CD8-positive, alpha-beta memory T cell (primary cell): ENCODE measurements around the gene COL8A1. TPM values are rescaled to one million over a fixed set of nuclear protein-coding genes. Genes with fewer than 3 reads are reported as not detected.

Experiments
- CTCF ChIA-PET: fragments of 350-600 bp; sonication (Branson Sonifier 250); formaldehyde crosslinking; loops from one replicate; lab custom pipeline; 2021; ENCODE audit warnings: antibody characterized with exemption; lab: Charles Lee
- POLR2A ChIA-PET: fragments of 350-600 bp; sonication (Branson Sonifier 250); formaldehyde crosslinking; loops from one replicate; lab custom pipeline; 2021; ENCODE audit warnings: antibody characterized with exemption; lab: Charles Lee
- DNase-seq, 5 donors: peaks; one replicate each; pipeline versions ENCODE4 v3.0.0 to v3.0.0-alpha.2; 2020 to 2022; ENCODE audit warnings: mixed read lengths in 1 of 5
- H3K27ac ChIP-seq: one replicate; pipeline ENCODE4 v1.7.0; 2013; ENCODE audit warnings: low read depth, mild to moderate bottlenecking, low read length, moderate library complexity
- H3K27me3 ChIP-seq: 2 replicates; pipeline ENCODE4 v1.7.0; 2013; ENCODE audit warnings: low read length, mild to moderate bottlenecking; ENCODE audit not compliant: insufficient read depth, poor library complexity, severe bottlenecking
- H3K36me3 ChIP-seq: 2 replicates; pipeline ENCODE4 v1.7.0; 2013; ENCODE audit warnings: mild to moderate bottlenecking, low read length, moderate library complexity; ENCODE audit not compliant: insufficient read depth
- H3K4me1 ChIP-seq: 2 replicates; pipeline ENCODE4 v1.7.0; 2013; ENCODE audit warnings: mild to moderate bottlenecking, low read length, moderate library complexity; ENCODE audit not compliant: insufficient read depth
- H3K4me3 ChIP-seq: 2 replicates; pipeline ENCODE4 v1.7.0; 2013; ENCODE audit warnings: mild to moderate bottlenecking, low read length
- H3K9me3 ChIP-seq: 2 replicates; pipeline ENCODE4 v1.7.0; 2013; ENCODE audit warnings: mild to moderate bottlenecking, low read length
- H3K27ac Mint-ChIP-seq, 8 donors: one replicate each; pipeline ENCODE4 v1.8.0; 2020 to 2021; ENCODE audit warnings: mixed read lengths in 8 of 8, mild to moderate bottlenecking in 6 of 8, inconsistent platforms in 3 of 8, moderate library complexity in 3 of 8
- H3K27me3 Mint-ChIP-seq, 2 donors: one replicate each; pipeline ENCODE4 v1.8.0; 2020 to 2021; ENCODE audit warnings: mixed read lengths in 2 of 2, mild to moderate bottlenecking in 1 of 2, moderate library complexity in 1 of 2
- H3K36me3 Mint-ChIP-seq, 3 donors: one replicate each; pipeline ENCODE4 v1.8.0; 2020 to 2021; ENCODE audit warnings: mixed read lengths in 3 of 3, inconsistent platforms in 1 of 3, mild to moderate bottlenecking in 1 of 3
- H3K4me1 Mint-ChIP-seq, 3 donors: one replicate each; pipeline ENCODE4 v1.8.0; 2020 to 2021; ENCODE audit warnings: mixed read lengths in 3 of 3, inconsistent platforms in 1 of 3, mild to moderate bottlenecking in 1 of 3
- H3K4me3 Mint-ChIP-seq, 7 donors: one replicate each; pipeline ENCODE4 v1.8.0; 2020 to 2021; ENCODE audit warnings: mixed read lengths in 7 of 7, mild to moderate bottlenecking in 6 of 7, moderate library complexity in 4 of 7, inconsistent platforms in 2 of 7
- H3K9me3 Mint-ChIP-seq, 5 donors: one replicate each; pipeline ENCODE4 v1.8.0; 2020 to 2022; ENCODE audit warnings: mixed read lengths in 5 of 5, mild to moderate bottlenecking in 3 of 5, moderate library complexity in 2 of 5, inconsistent platforms in 1 of 5
- polyA plus RNA-seq: library from polyadenylated mRNA; unstranded; fragments of 300-500 nt; fragmentation: Illumina TruSeq; gene quantifications from one replicate; pipeline ENCODE4 v1.2.3, GENCODE V29; 2021
- total RNA-seq, 2 experiments: library from RNA; stranded (reverse); gene quantifications; one replicate each; pipeline ENCODE4 v1.2.3, GENCODE V29; 2021

Gene COL8A1
- total and polyA plus RNA-seq, 3 experiments from 2014 or later: not detected

GRCh38 chr3:99842826-99843589 lies 204.6 kb downstream of the COL8A1 start:
- H3K4me1 Mint-ChIP-seq: peaks cover 0 to 4% (median 1%) of the 10 kb centered on the region in 3 donors
- Histone ChIP-seq H3K27ac (no peak overlapping the region), H3K36me3 (no peaks in the 10 kb centered on the region), H3K4me3 (no peak overlapping the region), H3K27me3 (no peaks in the 10 kb centered on the region), H3K4me1 (no peaks in the 10 kb centered on the region), H3K9me3 (no peaks in the 10 kb centered on the region)
- ChIA-PET POLR2A (no interaction called here), CTCF (interaction anchor here (0.9 kb wide), 1 partner anchor 11 kb away, joined by 5 read pairs; no protein-coding TSS in a partner anchor)
- DNase-seq: no peak
- no peak overlapping the region for H3K27ac Mint-ChIP-seq
- no peaks in the 10 kb centered on the region for H3K9me3 Mint-ChIP-seq
- peaks cover 0 to under 1% of the 10 kb centered on the region in 2 donors for H3K27me3 Mint-ChIP-seq
- H3K4me3 Mint-ChIP-seq: no peak overlapping the region
- no peaks in the 10 kb centered on the region for H3K36me3 Mint-ChIP-seq

DNA sequence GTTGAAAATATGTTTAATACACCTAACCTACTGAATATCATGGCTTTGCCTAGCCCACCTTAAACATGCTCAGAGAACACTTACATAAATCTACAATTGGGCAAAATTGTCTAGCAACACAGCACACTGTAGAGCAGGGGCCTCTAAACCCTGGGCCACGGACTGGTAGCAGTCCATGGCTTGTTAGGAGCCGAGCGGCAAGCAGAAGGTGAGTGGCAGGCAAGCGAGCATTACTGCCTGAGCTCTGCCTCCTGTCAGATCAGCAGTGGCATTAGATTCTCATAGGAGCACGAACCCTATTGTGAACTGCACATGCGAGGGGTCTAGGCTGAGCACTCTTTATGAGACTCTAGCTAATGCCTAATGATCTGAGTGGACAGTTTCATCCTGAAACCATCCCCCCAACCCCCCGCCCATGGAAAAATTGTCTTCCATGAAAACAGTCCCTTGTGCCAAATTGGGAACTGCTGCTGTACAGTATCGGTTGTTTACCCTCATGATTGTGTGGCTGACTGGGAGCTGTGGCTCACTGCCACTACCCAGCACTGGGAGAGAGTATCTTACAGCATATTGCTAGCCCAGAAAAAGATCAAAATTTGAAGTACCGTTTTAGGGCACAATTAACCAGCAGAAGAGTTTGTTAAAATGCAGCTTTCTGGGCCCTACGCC lies 205.3 kb downstream of the COL8A1 start:
- no peaks in the 10 kb centered on the region for H3K27me3 ChIP-seq
- Mint-ChIP-seq H3K4me1 (peaks cover 0 to 4% (median 1%) of the 10 kb centered on the region in 3 donors), H3K36me3 (no peaks in the 10 kb centered on the region), H3K4me3 (no peak overlapping the region), H3K27me3 (peaks cover 0 to 2% of the 10 kb centered on the region in 2 donors), H3K27ac (no peak overlapping the region), H3K9me3 (no peaks in the 10 kb centered on the region)
- no peaks in the 10 kb centered on the region for H3K36me3 ChIP-seq
- ChIA-PET CTCF (interaction anchor here (0.9 to 1.1 kb wide), 2 partner anchors 12 kb away, joined by 5 to 9 read pairs; no protein-coding TSS in a partner anchor), POLR2A (no interaction called here)
- no peak overlapping the region for H3K27ac ChIP-seq
- no peak for DNase-seq
- H3K4me3 ChIP-seq: no peak overlapping the region
- H3K9me3 ChIP-seq: no peaks in the 10 kb centered on the region
- H3K4me1 ChIP-seq: no peaks in the 10 kb centered on the region

GRCh38 chr3:99845331-99845730 lies 206.9 kb downstream of the COL8A1 start:
- H3K36me3 ChIP-seq: no peaks in the 10 kb centered on the region
- no peak overlapping the region for H3K4me3 ChIP-seq
- H3K4me1 Mint-ChIP-seq: peaks cover 0 to 4% (median 1%) of the 10 kb centered on the region in 3 donors
- H3K27me3 ChIP-seq: no peaks in the 10 kb centered on the region
- no peaks in the 10 kb centered on the region for H3K4me1 ChIP-seq
- H3K9me3 Mint-ChIP-seq: no peaks in the 10 kb centered on the region
- no peak overlapping the region for H3K4me3 Mint-ChIP-seq
- no peaks in the 10 kb centered on the region for H3K36me3 Mint-ChIP-seq
- no peak overlapping the region for H3K27ac ChIP-seq
- H3K9me3 ChIP-seq: no peaks in the 10 kb centered on the region
- peaks cover 0 to 2% of the 10 kb centered on the region in 2 donors for H3K27me3 Mint-ChIP-seq
- no peak for DNase-seq
- H3K27ac Mint-ChIP-seq: no peak overlapping the region
- CTCF ChIA-PET: no interaction called here
- POLR2A ChIA-PET: no interaction called here

DNA sequence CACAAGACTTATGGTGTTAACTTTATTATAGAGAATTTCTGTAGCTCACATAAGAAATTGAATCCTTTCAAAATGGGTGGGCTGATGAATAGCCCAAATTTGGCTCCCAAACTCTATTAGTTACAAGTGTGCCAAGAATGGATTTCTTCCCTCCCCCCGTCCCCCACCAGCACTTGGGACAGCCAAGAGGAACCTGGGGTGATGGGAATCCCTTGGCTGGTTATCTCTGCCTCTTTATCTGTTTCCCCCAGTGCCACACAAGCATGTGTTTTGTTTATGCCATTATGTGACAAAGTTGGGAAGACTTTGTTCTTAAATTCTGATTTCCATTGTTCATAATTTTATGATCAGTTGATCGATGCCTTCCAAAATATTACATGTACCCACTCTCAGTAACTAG lies 207.6 kb downstream of the COL8A1 start:
- Histone ChIP-seq H3K36me3 (no peaks in the 10 kb centered on the region), H3K27ac (no peak overlapping the region), H3K4me1 (no peaks in the 10 kb centered on the region), H3K9me3 (no peaks in the 10 kb centered on the region), H3K27me3 (no peaks in the 10 kb centered on the region), H3K4me3 (no peak overlapping the region)
- H3K27me3 Mint-ChIP-seq: peaks cover 0 to 2% of the 10 kb centered on the region in 2 donors
- DNase-seq: no peak
- H3K4me1 Mint-ChIP-seq: peaks cover 0 to 4% (median 1%) of the 10 kb centered on the region in 3 donors
- ChIA-PET POLR2A (no interaction called here), CTCF (interaction anchor here (1.4 kb wide), 1 partner anchor 14 kb away, joined by 7 read pairs; no protein-coding TSS in a partner anchor)
- no peaks in the 10 kb centered on the region for H3K9me3 Mint-ChIP-seq
- no peaks in the 10 kb centered on the region for H3K36me3 Mint-ChIP-seq
- no peak overlapping the region for H3K4me3 Mint-ChIP-seq
- H3K27ac Mint-ChIP-seq: no peak overlapping the region

- DNase-seq: no peak
- Mint-ChIP-seq H3K4me1 (peaks cover 0 to 4% (median 1%) of the 10 kb centered on the region in 3 donors), H3K36me3 (no peaks in the 10 kb centered on the region), H3K27me3 (peaks cover 0 to 2% of the 10 kb centered on the region in 2 donors), H3K9me3 (no peaks in the 10 kb centered on the region), H3K4me3 (no peak overlapping the region), H3K27ac (no peak overlapping the region)
- no peaks in the 10 kb centered on the region for H3K36me3 ChIP-seq
- H3K4me3 ChIP-seq: no peak overlapping the region
- no peaks in the 10 kb centered on the region for H3K9me3 ChIP-seq
- POLR2A ChIA-PET: no interaction called here
- CTCF ChIA-PET: interaction anchor here (1.4 to 1.9 kb wide), 2 partner anchors 15 to 38 kb away, joined by 4 to 7 read pairs; no protein-coding TSS in a partner anchor
- no peaks in the 10 kb centered on the region for H3K27me3 ChIP-seq
- no peak overlapping the region for H3K27ac ChIP-seq
- no peaks in the 10 kb centered on the region for H3K4me1 ChIP-seq
These were observed 208.2 kb downstream of the COL8A1 start for GRCh38 chr3:99846477-99847160.

GRCh38 chr3:99848433-99848832 lies 210.0 kb downstream of the COL8A1 start:
- Histone ChIP-seq H3K27ac (no peak overlapping the region), H3K27me3 (no peaks in the 10 kb centered on the region), H3K9me3 (no peaks in the 10 kb centered on the region), H3K4me3 (no peak overlapping the region), H3K4me1 (no peaks in the 10 kb centered on the region), H3K36me3 (no peaks in the 10 kb centered on the region)
- ChIA-PET CTCF (interaction anchor here (1.9 kb wide), 1 partner anchor 40 kb away, joined by 4 read pairs; no protein-coding TSS in a partner anchor), POLR2A (no interaction called here)
- H3K36me3 Mint-ChIP-seq: no peaks in the 10 kb centered on the region
- H3K4me1 Mint-ChIP-seq: peaks cover 0 to 1% (median 0%) of the 10 kb centered on the region in 3 donors
- no peaks in the 10 kb centered on the region for H3K9me3 Mint-ChIP-seq
- peaks cover 0 to 2% of the 10 kb centered on the region in 2 donors for H3K27me3 Mint-ChIP-seq
- no peak for DNase-seq
- no peak overlapping the region for H3K4me3 Mint-ChIP-seq
- H3K27ac Mint-ChIP-seq: no peak overlapping the region
